ENCODE results near the gene YLPM1.

- no peak for TF ChIP-seq CTCF (IDR thresholded peaks at IDR 0.05)
- no peak for TF ChIP-seq POLR2A (IDR thresholded peaks at IDR 0.05)
Observed at GRCh38 chr14:74739293-74740030, 23.7 kb upstream of the YLPM1 start.

All from body of pancreas (tissue), 4 donors.